ENCODE results near the gene SGSM2.
A peak's percentile ranks its signal among the peaks of the same experiment; 100 is the strongest.
"Not testable (repeated sequence)": the region's sequence is repeated elsewhere in the genome, so short reads cannot be mapped to it uniquely, and the experiment has no call there.

SGSM2 gene

DNA sequence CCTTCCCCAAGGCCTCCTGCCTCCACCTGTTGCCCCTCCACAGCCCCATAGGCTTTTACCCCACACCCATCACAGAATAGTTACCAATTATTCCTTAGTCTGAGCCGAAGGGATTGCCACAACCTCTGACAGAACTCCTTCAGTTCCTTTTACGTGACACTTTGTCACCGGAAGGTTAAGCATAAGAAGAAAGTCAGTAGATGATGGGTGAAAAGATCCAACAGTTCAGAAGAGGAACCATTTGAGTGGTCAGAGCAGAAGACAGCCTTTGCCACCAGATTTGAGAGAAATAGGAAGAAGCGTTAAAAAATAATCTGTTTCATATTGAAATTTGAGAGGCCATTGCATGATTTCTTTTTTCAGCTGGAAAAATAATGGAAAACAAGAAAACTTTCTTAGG lies 32.4 kb upstream of the SGSM2 start:
- Histone ChIP-seq H3K36me3 (ENCODE audit: insufficient read depth, low read length) (peaks cover 7% of the 10 kb centered on the region), H3K79me2 (ENCODE audit: control insufficient read depth, insufficient read depth, low read length, unreplicated experiment) (peaks cover 61% of the 10 kb centered on the region), H3K4me1 (ENCODE audit: control insufficient read depth, insufficient read depth, low read length, unreplicated experiment) (peaks cover 11% of the 10 kb centered on the region), H3K4me3 (ENCODE audit: low read depth, low read length) (no peak overlapping the region; the same call in 1 of the 2 replicates), H2AFZ (ENCODE audit: low read length, unreplicated experiment) (no peak overlapping the region), H3K27ac (ENCODE audit: low read depth, low read length) (no peak overlapping the region), H3K27me3 (ENCODE audit: insufficient read depth, low read length) (no peaks in the 10 kb centered on the region)

- Histone ChIP-seq H3K4me1 (ENCODE audit: control insufficient read depth, insufficient read depth, low read length, unreplicated experiment) (peaks cover 3% of the 10 kb centered on the region), H3K27me3 (ENCODE audit: insufficient read depth, low read length) (no peaks in the 10 kb centered on the region), H3K4me3 (ENCODE audit: low read depth, low read length) (no peak overlapping the region), H3K27ac (ENCODE audit: low read depth, low read length) (no peak overlapping the region), H3K36me3 (ENCODE audit: insufficient read depth, low read length) (no peaks in the 10 kb centered on the region), H3K79me2 (ENCODE audit: control insufficient read depth, insufficient read depth, low read length, unreplicated experiment) (peaks cover 28% of the 10 kb centered on the region), H2AFZ (ENCODE audit: low read length, unreplicated experiment) (no peak overlapping the region)
Observed at GRCh38 chr17:2309338-2310154, 27.8 kb upstream of the SGSM2 start.

DNA sequence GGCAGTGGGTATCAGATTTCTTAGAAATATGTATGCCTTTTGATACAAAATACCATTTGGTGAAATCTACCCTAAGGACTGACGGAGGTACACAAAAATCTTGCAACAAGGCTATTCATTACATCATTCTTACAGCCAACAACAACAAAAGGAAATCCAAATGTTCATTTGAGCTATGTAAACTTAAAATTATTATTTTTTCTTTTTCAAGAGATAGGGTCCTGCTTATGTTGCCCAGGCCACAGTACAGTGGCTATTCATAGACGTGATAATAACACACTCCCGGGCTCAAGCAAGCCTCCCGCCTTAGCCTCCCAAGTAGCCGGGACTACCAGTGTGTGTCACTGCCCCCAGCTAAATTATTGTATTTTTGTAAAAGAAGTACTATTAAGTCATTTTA lies 24.6 kb upstream of the SGSM2 start:
- Histone ChIP-seq H3K79me2 (ENCODE audit: control insufficient read depth, insufficient read depth, low read length, unreplicated experiment) (peaks cover 9% of the 10 kb centered on the region), H3K4me3 (ENCODE audit: low read depth, low read length) (no peak overlapping the region), H3K27me3 (ENCODE audit: insufficient read depth, low read length) (no peaks in the 10 kb centered on the region), H3K27ac (ENCODE audit: low read depth, low read length) (no peak overlapping the region), H2AFZ (ENCODE audit: low read length, unreplicated experiment) (no peak overlapping the region), H3K4me1 (ENCODE audit: control insufficient read depth, insufficient read depth, low read length, unreplicated experiment) (no peaks in the 10 kb centered on the region), H3K36me3 (ENCODE audit: insufficient read depth, low read length) (no peaks in the 10 kb centered on the region)

DNA sequence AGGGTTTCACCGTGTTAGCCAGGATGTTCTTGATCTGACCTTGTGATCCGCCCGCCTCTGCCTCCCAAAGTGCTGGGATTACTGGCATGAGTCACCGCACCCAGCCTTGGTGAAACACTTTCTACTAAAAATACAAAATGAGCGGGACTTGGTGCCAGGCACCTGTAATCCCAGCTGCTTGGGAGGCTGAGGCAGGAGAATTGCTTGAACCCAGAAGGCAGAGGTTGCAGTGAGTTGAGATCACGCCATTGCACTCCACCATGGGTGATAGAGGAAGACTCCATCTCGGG lies 20.4 kb upstream of the SGSM2 start:
- H3K36me3 ChIP-seq (ENCODE audit: insufficient read depth, low read length); H3K79me2 ChIP-seq (ENCODE audit: control insufficient read depth, insufficient read depth, low read length, unreplicated experiment); H2AFZ ChIP-seq (ENCODE audit: low read length, unreplicated experiment); H3K4me3 ChIP-seq (ENCODE audit: low read depth, low read length); H3K27ac ChIP-seq (ENCODE audit: low read depth, low read length); H3K27me3 ChIP-seq (ENCODE audit: insufficient read depth, low read length); H3K4me1 ChIP-seq (ENCODE audit: control insufficient read depth, insufficient read depth, low read length, unreplicated experiment): not testable (repeated sequence)

DNA sequence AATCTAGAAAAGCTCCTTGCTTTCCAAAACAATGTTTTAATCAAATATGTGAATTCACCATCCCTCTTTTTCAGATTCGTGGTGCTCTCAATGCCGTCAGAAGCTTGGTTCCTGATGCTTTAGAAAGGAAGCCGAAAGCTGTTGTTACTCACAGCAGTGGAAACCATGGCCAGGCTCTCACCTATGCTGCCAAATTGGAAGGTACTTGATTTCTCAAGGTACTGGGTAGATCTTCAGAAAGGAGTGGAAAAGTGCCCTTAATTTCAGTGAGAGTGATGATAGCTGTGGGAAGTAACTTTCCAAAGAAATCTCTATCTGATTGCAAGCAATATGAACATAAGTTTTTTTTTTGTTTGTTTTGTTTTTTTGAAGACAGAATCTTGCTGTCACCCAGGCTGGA lies 19.5 kb upstream of the SGSM2 start:
- Histone ChIP-seq H3K36me3 (ENCODE audit: insufficient read depth, low read length) (peaks cover 5% of the 10 kb centered on the region), H2AFZ (ENCODE audit: low read length, unreplicated experiment) (no peak overlapping the region), H3K4me3 (ENCODE audit: low read depth, low read length) (no peak overlapping the region), H3K27ac (ENCODE audit: low read depth, low read length) (no peak overlapping the region), H3K79me2 (ENCODE audit: control insufficient read depth, insufficient read depth, low read length, unreplicated experiment) (no peaks in the 10 kb centered on the region), H3K4me1 (ENCODE audit: control insufficient read depth, insufficient read depth, low read length, unreplicated experiment) (no peaks in the 10 kb centered on the region), H3K27me3 (ENCODE audit: insufficient read depth, low read length) (no peaks in the 10 kb centered on the region)

GRCh38 chr17:2319051-2319450 lies 18.2 kb upstream of the SGSM2 start:
- Histone ChIP-seq H3K36me3 (ENCODE audit: insufficient read depth, low read length) (peaks cover 18% of the 10 kb centered on the region), H3K27ac (ENCODE audit: low read depth, low read length) (no peak overlapping the region), H2AFZ (ENCODE audit: low read length, unreplicated experiment) (no peak overlapping the region), H3K4me3 (ENCODE audit: low read depth, low read length) (no peak overlapping the region), H3K4me1 (ENCODE audit: control insufficient read depth, insufficient read depth, low read length, unreplicated experiment) (no peaks in the 10 kb centered on the region), H3K79me2 (ENCODE audit: control insufficient read depth, insufficient read depth, low read length, unreplicated experiment) (no peaks in the 10 kb centered on the region), H3K27me3 (ENCODE audit: insufficient read depth, low read length) (no peaks in the 10 kb centered on the region)

GRCh38 chr17:2321399-2321798 lies 15.9 kb upstream of the SGSM2 start:
- Histone ChIP-seq H3K4me3 (ENCODE audit: low read depth, low read length) (no peak overlapping the region), H3K27ac (ENCODE audit: low read depth, low read length) (no peak overlapping the region), H3K79me2 (ENCODE audit: control insufficient read depth, insufficient read depth, low read length, unreplicated experiment) (no peaks in the 10 kb centered on the region), H2AFZ (ENCODE audit: low read length, unreplicated experiment) (no peak overlapping the region), H3K36me3 (ENCODE audit: insufficient read depth, low read length) (peaks cover 32% of the 10 kb centered on the region), H3K4me1 (ENCODE audit: control insufficient read depth, insufficient read depth, low read length, unreplicated experiment) (no peaks in the 10 kb centered on the region), H3K27me3 (ENCODE audit: insufficient read depth, low read length) (no peaks in the 10 kb centered on the region)

DNA sequence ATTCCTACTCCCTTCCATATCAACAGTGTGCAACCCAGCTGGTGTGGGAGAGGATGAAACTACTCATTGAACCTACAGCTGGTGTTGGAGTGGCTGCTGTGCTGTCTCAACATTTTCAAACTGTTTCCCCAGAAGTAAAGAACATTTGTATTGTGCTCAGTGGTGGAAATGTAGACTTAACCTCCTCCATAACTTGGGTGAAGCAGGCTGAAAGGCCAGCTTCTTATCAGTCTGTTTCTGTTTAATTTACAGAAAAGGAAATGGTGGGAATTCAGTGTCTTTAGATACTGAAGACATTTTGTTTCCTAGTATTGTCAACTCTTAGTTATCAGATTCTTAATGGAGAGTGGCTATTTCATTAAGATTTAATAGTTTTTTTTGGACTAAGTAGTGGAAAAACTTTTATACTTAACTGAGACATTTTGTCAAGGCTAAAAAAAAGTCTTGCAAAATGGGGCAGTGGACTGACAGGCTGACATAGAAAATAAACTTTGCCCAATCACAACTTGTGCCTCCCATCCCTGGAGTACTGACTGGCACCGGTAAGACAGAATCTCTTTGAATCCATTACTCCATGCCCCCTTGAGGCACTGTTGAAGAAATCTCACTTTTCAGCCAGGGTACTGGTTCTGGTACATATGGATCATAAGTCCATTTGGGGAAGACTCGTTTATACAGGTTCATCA lies 13.5 kb upstream of the SGSM2 start:
- H3K79me2 ChIP-seq (ENCODE audit: control insufficient read depth, insufficient read depth, low read length, unreplicated experiment), result no peaks in the 10 kb centered on the region
- no peak overlapping the region for H3K27ac ChIP-seq (ENCODE audit: low read depth, low read length)
- H3K36me3 ChIP-seq (ENCODE audit: insufficient read depth, low read length), result peaks cover 38% of the 10 kb centered on the region
- no peak overlapping the region for H3K4me3 ChIP-seq (ENCODE audit: low read depth, low read length)
- no peaks in the 10 kb centered on the region for H3K27me3 ChIP-seq (ENCODE audit: insufficient read depth, low read length)
- no peaks in the 10 kb centered on the region for H3K4me1 ChIP-seq (ENCODE audit: control insufficient read depth, insufficient read depth, low read length, unreplicated experiment)
- no peak overlapping the region for H2AFZ ChIP-seq (ENCODE audit: low read length, unreplicated experiment)

- Histone ChIP-seq H2AFZ (ENCODE audit: low read length, unreplicated experiment) (no peak overlapping the region), H3K36me3 (ENCODE audit: insufficient read depth, low read length) (peaks cover 53% of the 10 kb centered on the region)
Observed at GRCh38 chr17:2331303-2331702, 6.0 kb upstream of the SGSM2 start.

GRCh38 chr17:2335726-2336214 lies 1.5 kb upstream of the SGSM2 start:
- Histone ChIP-seq H2AFZ (ENCODE audit: low read length, unreplicated experiment) (peak overlapping the region; percentile 79), H3K27ac (ENCODE audit: low read depth, low read length) (peak overlapping the region; percentile 53), H3K4me3 (ENCODE audit: low read depth, low read length) (peak overlapping the region; percentile 90), H3K4me1 (ENCODE audit: control insufficient read depth, insufficient read depth, low read length, unreplicated experiment) (peaks cover 19% of the 10 kb centered on the region), H3K79me2 (ENCODE audit: control insufficient read depth, insufficient read depth, low read length, unreplicated experiment) (peaks cover 50% of the 10 kb centered on the region), H3K36me3 (ENCODE audit: insufficient read depth, low read length) (peaks cover 40% of the 10 kb centered on the region), H3K27me3 (ENCODE audit: insufficient read depth, low read length) (no peaks in the 10 kb centered on the region)

More at GRCh38 chr17:2331303-2331702, 6.0 kb upstream of the SGSM2 start:
- no peak overlapping the region for H3K4me3 ChIP-seq (ENCODE audit: low read depth, low read length)
- H3K27ac ChIP-seq (ENCODE audit: low read depth, low read length), result no peak overlapping the region
- H3K4me1 ChIP-seq (ENCODE audit: control insufficient read depth, insufficient read depth, low read length, unreplicated experiment), result peaks cover 15% of the 10 kb centered on the region
- peaks cover 50% of the 10 kb centered on the region for H3K79me2 ChIP-seq (ENCODE audit: control insufficient read depth, insufficient read depth, low read length, unreplicated experiment)
- H3K27me3 ChIP-seq (ENCODE audit: insufficient read depth, low read length), result no peaks in the 10 kb centered on the region

All from ACC112 (cell line).